PC-3 (cell line): ENCODE measurements around the gene C6orf163. TPM values are rescaled to one million over a fixed set of nuclear protein-coding genes. Genes with fewer than 3 reads are reported as not detected.
A peak's percentile ranks its signal among the peaks of the same experiment; 100 is the strongest.

Experiments
- ATAC-seq: fragments of 200-7000 bp; cut with Tn5 transposase; 2 replicates; pipeline ENCODE4 v1.9.1; 2020; ENCODE audit warnings: mild to moderate bottlenecking, moderate library complexity
- BruUV-seq: library from RNA; stranded (reverse); fragments of 400-500 nt; replicated peaks from 2 replicates; lab custom pipeline; 2021; lab: Mats Ljungman, UMichigan
- CTCF ChIA-PET: fragments of 300-600 bp; sonication (Branson Sonifier 250); formaldehyde crosslinking; loops from one replicate; lab custom pipeline; 2022; ENCODE audit warnings: antibody characterized with exemption; lab: Charles Lee
- POLR2A ChIA-PET: fragments of 300-600 bp; sonication (Branson Sonifier 250); formaldehyde crosslinking; loops from one replicate; lab custom pipeline; 2022; ENCODE audit warnings: antibody characterized with exemption; ENCODE audit not compliant: unreplicated experiment; lab: Charles Lee
- DNase-seq: peaks from one replicate; pipeline ENCODE4 v3.0.0-alpha.2; 2015
- H2AFZ ChIP-seq: fragments of 300-600 bp; sonication (generic); 2 replicates; pipeline ENCODE4 v1.6.0; 2016; ENCODE audit warnings: antibody characterized with exemption, low read length
- H3F3A ChIP-seq: fragments of 300-600 bp; sonication (generic); one replicate; pipeline ENCODE4 v1.6.0; 2017; ENCODE audit warnings: antibody characterized with exemption, low read length, control low read depth, mild to moderate bottlenecking; ENCODE audit not compliant: unreplicated experiment
- H3K27ac ChIP-seq: fragments of 300-600 bp; sonication (generic); 2 replicates; pipeline ENCODE4 v1.5.1; 2016; ENCODE audit warnings: mild to moderate bottlenecking, low read length
- H3K27me3 ChIP-seq: fragments of 300-600 bp; sonication (generic); 2 replicates; pipeline ENCODE4 v1.6.1; 2016; ENCODE audit warnings: low read length, mixed read lengths
- H3K36me3 ChIP-seq: fragments of 300-600 bp; sonication (generic); 2 replicates; pipeline ENCODE4 v1.6.1; 2016; ENCODE audit warnings: low read depth, mixed run types, low read length, mixed read lengths
- H3K4me1 ChIP-seq: fragments of 300-600 bp; sonication (generic); 2 replicates; pipeline ENCODE4 v1.5.1; 2016; ENCODE audit warnings: low read length; ENCODE audit not compliant: insufficient read depth
- H3K4me2 ChIP-seq: fragments of 300-600 bp; sonication (generic); 2 replicates; pipeline ENCODE4 v1.6.0; 2016; ENCODE audit warnings: low read length
- H3K4me3 ChIP-seq: fragments of 300-600 bp; sonication (generic); 2 replicates; pipeline ENCODE4 v1.5.1; 2016; ENCODE audit warnings: mild to moderate bottlenecking, low read length, mixed read lengths
- H3K79me2 ChIP-seq: fragments of 300-600 bp; sonication (generic); 2 replicates; pipeline ENCODE4 v1.6.1; 2017; ENCODE audit warnings: low read length, mixed read lengths
- H3K9ac ChIP-seq: fragments of 300-600 bp; sonication (generic); 2 replicates; pipeline ENCODE4 v1.6.0; 2016; ENCODE audit warnings: mild to moderate bottlenecking, low read length
- H3K9me2 ChIP-seq: fragments of 300-600 bp; sonication (generic); replicated peaks from 2 replicates; pipeline ENCODE4 v1.6.1; 2016; ENCODE audit warnings: mixed run types, low read length, mixed read lengths
- H3K9me3 ChIP-seq: fragments of 300-600 bp; sonication (generic); 2 replicates; pipeline ENCODE4 v1.6.1; 2016; ENCODE audit warnings: low read length, mixed read lengths
- H4K20me1 ChIP-seq: fragments of 300-600 bp; sonication (generic); 2 replicates; pipeline ENCODE4 v1.6.1; 2016; ENCODE audit warnings: low read length, mixed read lengths
- EZH2 ChIP-seq: fragments of 300-600 bp; sonication (generic); IDR thresholded peaks from one replicate; pipeline ENCODE4 v1.6.1; 2017; ENCODE audit warnings: antibody characterized with exemption, mild to moderate bottlenecking, low read length; ENCODE audit not compliant: unreplicated experiment
- EZH2phosphoT487 ChIP-seq: fragments of 300-600 bp; sonication (generic); IDR thresholded peaks from 2 replicates; pipeline ENCODE4 v1.6.1; 2018; ENCODE audit warnings: mild to moderate bottlenecking, antibody characterized with exemption, low read length, borderline replicate concordance
- intact Hi-C: fragments of 100-400 bp; cut with micrococcal nuclease; formaldehyde crosslinking; loops from 2 replicates; pipeline ENCODE4 v1.9.0; 2023
- total RNA-seq: library from RNA; depleted of rRNA; stranded (reverse); fragments of >200 nt; gene quantifications from 2 replicates; pipeline ENCODE4 v1.2.3, GENCODE V29; 2014; rRNA removed
- TF ChIP-seq, protein P1 (sequence below): fragments of 300-600 bp; sonication (generic); conservative IDR thresholded peaks from 2 replicates; pipeline ENCODE4 v1.5.1; 2017; ENCODE audit warnings: antibody characterized with exemption, low read depth, mild to moderate bottlenecking, low read length

Gene C6orf163
- total RNA-seq, 1 experiment from 2014 or later = 0.62 TPM

DNA sequence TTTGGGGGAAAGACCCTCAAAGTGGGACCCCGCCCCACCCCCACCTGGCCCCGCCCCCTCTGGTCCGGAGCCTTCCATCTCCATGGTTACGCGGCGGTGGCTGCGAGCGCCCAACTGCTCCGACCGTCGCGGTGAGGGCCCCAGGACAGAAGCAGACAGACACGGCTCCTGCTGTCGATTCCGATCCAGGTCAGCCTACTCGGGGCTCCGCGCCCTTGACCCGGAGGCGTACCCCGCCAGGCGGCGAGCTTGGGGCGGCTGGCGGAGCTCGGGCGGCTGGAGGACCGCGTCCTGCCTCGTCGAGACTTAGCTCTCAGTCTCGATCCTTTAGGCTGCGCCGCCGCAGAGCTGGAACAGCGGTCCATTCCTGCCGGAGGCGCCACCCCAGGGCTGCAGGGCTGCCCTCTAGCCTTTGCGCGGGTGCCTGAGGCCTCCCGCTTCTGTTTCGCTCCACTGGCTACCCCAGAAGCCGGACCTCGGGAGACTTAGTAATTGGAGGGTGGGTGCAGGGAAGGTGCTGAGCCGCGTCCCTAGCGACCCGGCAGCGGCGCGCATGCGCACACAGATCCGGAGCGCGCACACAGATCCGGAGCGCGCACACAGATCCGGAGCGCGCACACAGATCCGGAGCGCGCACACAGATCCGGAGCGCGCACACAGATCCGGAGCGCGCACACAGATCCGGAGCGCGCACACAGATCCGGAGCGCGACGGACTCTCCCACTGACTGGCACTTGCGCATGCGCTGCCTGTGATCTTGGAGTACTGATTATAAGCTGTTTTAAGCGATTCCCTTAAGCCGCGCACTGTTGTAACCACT, 63.5 kb downstream of the C6orf163 start, which contains the start of gene CFAP206:
Gene CFAP206, plus strand, starts transcription at position 72 of the 820 bp plus-strand sequence. CDS start 1,868 bp downstream, outside the sequence.
- ChIA-PET POLR2A (no interaction called here), CTCF (interaction anchor here (0.8 kb wide), 1 partner anchor 15 kb away, joined by 3 read pairs; no protein-coding TSS in a partner anchor)
- peak within 1 kb of the TSS; percentile 86 for H2AFZ ChIP-seq
- peak within 1 kb of the TSS; percentile 95 for H3K4me3 ChIP-seq
- no peaks in the 10 kb centered on the region for H3K9me2 ChIP-seq
- TF ChIP-seq, protein P1, sequence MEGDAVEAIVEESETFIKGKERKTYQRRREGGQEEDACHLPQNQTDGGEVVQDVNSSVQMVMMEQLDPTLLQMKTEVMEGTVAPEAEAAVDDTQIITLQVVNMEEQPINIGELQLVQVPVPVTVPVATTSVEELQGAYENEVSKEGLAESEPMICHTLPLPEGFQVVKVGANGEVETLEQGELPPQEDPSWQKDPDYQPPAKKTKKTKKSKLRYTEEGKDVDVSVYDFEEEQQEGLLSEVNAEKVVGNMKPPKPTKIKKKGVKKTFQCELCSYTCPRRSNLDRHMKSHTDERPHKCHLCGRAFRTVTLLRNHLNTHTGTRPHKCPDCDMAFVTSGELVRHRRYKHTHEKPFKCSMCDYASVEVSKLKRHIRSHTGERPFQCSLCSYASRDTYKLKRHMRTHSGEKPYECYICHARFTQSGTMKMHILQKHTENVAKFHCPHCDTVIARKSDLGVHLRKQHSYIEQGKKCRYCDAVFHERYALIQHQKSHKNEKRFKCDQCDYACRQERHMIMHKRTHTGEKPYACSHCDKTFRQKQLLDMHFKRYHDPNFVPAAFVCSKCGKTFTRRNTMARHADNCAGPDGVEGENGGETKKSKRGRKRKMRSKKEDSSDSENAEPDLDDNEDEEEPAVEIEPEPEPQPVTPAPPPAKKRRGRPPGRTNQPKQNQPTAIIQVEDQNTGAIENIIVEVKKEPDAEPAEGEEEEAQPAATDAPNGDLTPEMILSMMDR = no peak
- TF ChIP-seq EZH2 (no peak), EZH2phosphoT487 (no peak)
- intact Hi-C loops = loop anchor here (5.0 to 10.0 kb wide), 2 partner anchors 64 to 197 kb away; partner anchors contain the start of gene SLC35A1
- H3K27me3 ChIP-seq = no peaks in the 10 kb centered on the region
- H3K79me2 ChIP-seq = no peaks in the 10 kb centered on the region
- peaks cover 6% of the 10 kb centered on the region; the same call in 1 of the 2 replicates for H3K4me1 ChIP-seq
- H3K4me2 ChIP-seq = peak within 1 kb of the TSS; percentile 86
- H3K9me3 ChIP-seq = no peaks in the 10 kb centered on the region
- peak; percentile 71 for DNase-seq
- no peaks in the 10 kb centered on the region for H3K36me3 ChIP-seq
- H4K20me1 ChIP-seq = no peaks in the 10 kb centered on the region
- H3K9ac ChIP-seq = peak within 1 kb of the TSS; percentile 36
- H3F3A ChIP-seq = no peaks in the 10 kb centered on the region
- no peak within 1 kb of the TSS for H3K27ac ChIP-seq
- no TSS peak for BruUV-seq
- ATAC-seq = peak; percentile 85

DNA sequence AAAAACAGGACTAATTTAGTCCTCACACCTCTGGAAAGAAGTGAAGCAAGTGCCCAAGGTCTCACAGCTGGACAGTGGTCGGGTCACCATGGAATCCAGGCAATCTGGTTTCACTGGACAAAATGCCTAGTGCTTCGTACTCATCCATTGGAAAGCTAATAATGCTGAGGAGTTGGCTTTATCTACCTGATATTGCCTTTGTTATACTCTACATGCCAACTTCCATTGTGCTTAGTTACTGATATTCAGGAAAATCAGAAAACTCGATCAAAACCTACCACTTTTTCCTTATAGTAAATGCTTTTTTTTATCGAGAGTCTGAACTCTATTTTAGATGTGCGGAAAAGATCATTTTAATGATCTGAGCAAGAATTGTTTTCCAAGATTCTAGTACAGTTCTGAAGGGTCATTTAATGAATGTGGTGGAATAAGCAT, 64.1 kb downstream of the C6orf163 start:
- intact Hi-C loops = loop anchor here (5.0 to 10.0 kb wide), 2 partner anchors 64 to 196 kb away; partner anchors contain the start of gene SLC35A1
- no peaks in the 10 kb centered on the region for H3K36me3 ChIP-seq
- BruUV-seq = no TSS peak

More for the DNA sequence above, 64.1 kb downstream of the C6orf163 start:
- Histone ChIP-seq H3K4me2 (peak overlapping the region; percentile 86), H3K4me3 (peak overlapping the region; percentile 95), H3F3A (no peaks in the 10 kb centered on the region), H3K27me3 (no peaks in the 10 kb centered on the region), H4K20me1 (no peaks in the 10 kb centered on the region), H2AFZ (peak overlapping the region; percentile 86), H3K9ac (peak overlapping the region; percentile 36; the same call in 1 of the 2 replicates), H3K79me2 (no peaks in the 10 kb centered on the region), H3K9me2 (no peaks in the 10 kb centered on the region), H3K27ac (no peak overlapping the region), H3K4me1 (peaks cover 6% of the 10 kb centered on the region; the same call in 1 of the 2 replicates), H3K9me3 (no peaks in the 10 kb centered on the region)
- ATAC-seq = peak; percentile 39; the same call in 1 of the 2 replicates
- TF ChIP-seq, protein P1 = no peak
- TF ChIP-seq EZH2phosphoT487 = no peak
- no peak for TF ChIP-seq EZH2
- DNase-seq = no peak
- CTCF ChIA-PET = interaction anchor here (0.8 kb wide), 1 partner anchor 16 kb away, joined by 3 read pairs; no protein-coding TSS in a partner anchor
- POLR2A ChIA-PET = no interaction called here

Other genes starting within 250 kb of the C6orf163 start
- gene CGA, start 249.7 kb upstream of the C6orf163 start, total RNA-seq = not detected in 2 replicates
- 8.9 and 16.9 TPM in 2 replicates for gene ZNF292, start 189.2 kb upstream of the C6orf163 start, total RNA-seq
- gene SMIM8, start 22.2 kb upstream of the C6orf163 start, total RNA-seq = 3.4 and 5.0 TPM in 2 replicates
- 0.04 TPM in 1 of 2 replicates, not detected in the other for gene GJB7, start 15.5 kb upstream of the C6orf163 start, total RNA-seq
- 0.07 TPM in 1 of 2 replicates, not detected in the other for gene CFAP206, start 63.2 kb downstream of the C6orf163 start, total RNA-seq
- gene SLC35A1, start 128.2 kb downstream of the C6orf163 start, total RNA-seq = 7.4 and 9.9 TPM in 2 replicates
- 12.7 and 14.8 TPM in 2 replicates for gene RARS2, start 245.2 kb downstream of the C6orf163 start, total RNA-seq
- 17.0 and 25.7 TPM in 2 replicates for gene ORC3, start 245.3 kb downstream of the C6orf163 start, total RNA-seq